Nephron progenitor cell (in vitro differentiated cells): ENCODE results near the gene ZNF638.
A peak's percentile ranks its signal among the peaks of the same experiment; 100 is the strongest.

ENCODE experiments used
- DNase-seq: peaks from one replicate; pipeline ENCODE4 v3.0.0; 2021
- H3K27ac Mint-ChIP-seq: 2 replicates; pipeline ENCODE4 v1.8.0; 2021; ENCODE audit warnings: mild to moderate bottlenecking, moderate library complexity, mixed read lengths
- H3K27me3 Mint-ChIP-seq: 2 replicates; pipeline ENCODE4 v1.8.0; 2021; ENCODE audit warnings: mild to moderate bottlenecking, low read depth, mixed read lengths; ENCODE audit not compliant: poor library complexity
- H3K36me3 Mint-ChIP-seq: 2 replicates; pipeline ENCODE4 v1.8.0; 2021; ENCODE audit warnings: low read depth, mixed read lengths
- H3K4me1 Mint-ChIP-seq: 2 replicates; pipeline ENCODE4 v1.8.0; 2021; ENCODE audit warnings: mixed read lengths
- H3K4me3 Mint-ChIP-seq: 2 replicates; pipeline ENCODE4 v1.8.0; 2021; ENCODE audit warnings: mild to moderate bottlenecking, moderate library complexity, mixed read lengths
- H3K9me3 Mint-ChIP-seq: 2 replicates; pipeline ENCODE4 v1.8.0; 2021; ENCODE audit warnings: mild to moderate bottlenecking, moderate library complexity, mixed read lengths
- CTCF ChIP-seq: fragments of 200-600 bp; sonication (generic); IDR thresholded peaks from 2 replicates; pipeline ENCODE4 v1.5.0; 2021; ENCODE audit warnings: antibody characterized with exemption

Gene ZNF638

GRCh38 chr2:71361631-71362030, 30.0 kb downstream of the ZNF638 start:
- no peak for DNase-seq
- Mint-ChIP-seq H3K36me3 (peaks cover 76% of the 10 kb centered on the region), H3K9me3 (no peaks in the 10 kb centered on the region), H3K4me1 (no peaks in the 10 kb centered on the region), H3K4me3 (no peak overlapping the region), H3K27me3 (no peaks in the 10 kb centered on the region), H3K27ac (peak overlapping the region; percentile 31)
- TF ChIP-seq CTCF: no peak

- H3K27me3 Mint-ChIP-seq: no peaks in the 10 kb centered on the region
- TF ChIP-seq CTCF: no peak
- peaks cover 74% of the 10 kb centered on the region for H3K36me3 Mint-ChIP-seq
- no peak for DNase-seq
- H3K9me3 Mint-ChIP-seq: no peaks in the 10 kb centered on the region
- peak overlapping the region; percentile 7 for H3K27ac Mint-ChIP-seq
- no peaks in the 10 kb centered on the region for H3K4me1 Mint-ChIP-seq
- H3K4me3 Mint-ChIP-seq: no peak overlapping the region
Measured at GRCh38 chr2:71362447-71362846, 30.9 kb downstream of the ZNF638 start.

GRCh38 chr2:71370015-71370414, 38.4 kb downstream of the ZNF638 start:
- no peak for DNase-seq
- Mint-ChIP-seq H3K9me3 (no peaks in the 10 kb centered on the region), H3K4me1 (no peaks in the 10 kb centered on the region), H3K36me3 (peaks cover 60% of the 10 kb centered on the region), H3K27me3 (no peaks in the 10 kb centered on the region), H3K27ac (no peak overlapping the region), H3K4me3 (no peak overlapping the region)
- no peak for TF ChIP-seq CTCF

- H3K27ac Mint-ChIP-seq: no peak overlapping the region
Measured at GRCh38 chr2:71372042-71372441, 40.5 kb downstream of the ZNF638 start.

GRCh38 chr2:71379086-71379485, 47.5 kb downstream of the ZNF638 start:
- no peak for DNase-seq
- no peak for TF ChIP-seq CTCF
- Mint-ChIP-seq H3K27ac (peak overlapping the region; percentile 37), H3K4me3 (no peak overlapping the region), H3K4me1 (peaks cover 10% of the 10 kb centered on the region), H3K36me3 (peaks cover 74% of the 10 kb centered on the region), H3K27me3 (no peaks in the 10 kb centered on the region), H3K9me3 (no peaks in the 10 kb centered on the region)

More at GRCh38 chr2:71372042-71372441, 40.5 kb downstream of the ZNF638 start:
- H3K27me3 Mint-ChIP-seq: no peaks in the 10 kb centered on the region
- no peak for DNase-seq
- H3K36me3 Mint-ChIP-seq: peaks cover 57% of the 10 kb centered on the region
- peaks cover 6% of the 10 kb centered on the region for H3K4me1 Mint-ChIP-seq
- no peak for TF ChIP-seq CTCF
- H3K4me3 Mint-ChIP-seq: no peak overlapping the region
- H3K9me3 Mint-ChIP-seq: no peaks in the 10 kb centered on the region

GRCh38 chr2:71380665-71381064, 49.1 kb downstream of the ZNF638 start:
- Mint-ChIP-seq H3K9me3 (peaks cover 5% of the 10 kb centered on the region), H3K27ac (no peak overlapping the region), H3K27me3 (no peaks in the 10 kb centered on the region), H3K4me3 (no peak overlapping the region), H3K36me3 (peaks cover 82% of the 10 kb centered on the region), H3K4me1 (peaks cover 10% of the 10 kb centered on the region)
- no peak for TF ChIP-seq CTCF
- no peak for DNase-seq
